C4-2B (cell line): ENCODE measurements around the gene MS4A15.

ENCODE experiments used
- ZFX ChIP-seq: fragments of 450-650 bp; IDR thresholded peaks from 2 replicates; pipeline ENCODE4 v1.6.1; 2017
- TF ChIP-seq, protein P1 (sequence below): fragments of 450-650 bp; conservative IDR thresholded peaks from 2 replicates; pipeline ENCODE4 v1.5.1; 2017; ENCODE audit warnings: mild to moderate bottlenecking

DNA sequence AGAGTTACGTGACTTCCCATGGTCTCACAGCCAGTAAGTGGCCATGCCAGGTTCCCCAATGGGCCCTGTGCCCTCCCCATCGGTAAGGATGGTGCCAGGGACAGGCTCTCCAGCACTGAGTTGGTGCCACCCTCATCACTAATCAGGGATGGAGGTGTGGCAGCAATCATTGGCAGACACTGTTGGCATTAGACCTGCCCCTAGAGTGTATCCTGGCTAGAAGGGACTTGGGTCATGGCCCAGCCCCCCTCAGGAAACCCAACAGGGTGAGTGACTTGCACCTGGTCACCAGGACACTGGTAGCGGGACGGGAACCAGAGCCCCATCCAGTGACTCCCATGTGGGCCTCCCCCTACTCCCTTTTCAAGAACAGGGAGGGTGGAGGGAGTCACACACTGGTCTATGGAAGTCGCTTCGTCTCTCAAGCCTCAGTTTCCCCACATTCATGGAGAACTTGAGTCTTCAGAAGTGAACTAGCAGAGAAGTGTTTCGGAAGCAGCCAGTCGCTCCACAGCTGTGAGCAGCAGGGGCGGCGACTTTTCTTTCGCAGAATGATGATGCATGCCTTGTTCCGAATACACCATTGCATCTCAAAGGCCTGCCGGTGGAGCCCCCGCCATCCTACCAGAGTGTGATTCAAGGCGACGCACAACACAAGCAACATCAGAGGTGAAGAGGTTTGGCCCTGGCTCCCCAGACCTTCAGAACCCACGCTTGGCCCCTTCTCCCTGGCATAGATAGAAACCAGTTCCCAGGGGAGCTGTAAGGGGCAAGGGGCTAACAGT is 41.4 kb downstream of the MS4A15 start:
- TF ChIP-seq, protein P1, sequence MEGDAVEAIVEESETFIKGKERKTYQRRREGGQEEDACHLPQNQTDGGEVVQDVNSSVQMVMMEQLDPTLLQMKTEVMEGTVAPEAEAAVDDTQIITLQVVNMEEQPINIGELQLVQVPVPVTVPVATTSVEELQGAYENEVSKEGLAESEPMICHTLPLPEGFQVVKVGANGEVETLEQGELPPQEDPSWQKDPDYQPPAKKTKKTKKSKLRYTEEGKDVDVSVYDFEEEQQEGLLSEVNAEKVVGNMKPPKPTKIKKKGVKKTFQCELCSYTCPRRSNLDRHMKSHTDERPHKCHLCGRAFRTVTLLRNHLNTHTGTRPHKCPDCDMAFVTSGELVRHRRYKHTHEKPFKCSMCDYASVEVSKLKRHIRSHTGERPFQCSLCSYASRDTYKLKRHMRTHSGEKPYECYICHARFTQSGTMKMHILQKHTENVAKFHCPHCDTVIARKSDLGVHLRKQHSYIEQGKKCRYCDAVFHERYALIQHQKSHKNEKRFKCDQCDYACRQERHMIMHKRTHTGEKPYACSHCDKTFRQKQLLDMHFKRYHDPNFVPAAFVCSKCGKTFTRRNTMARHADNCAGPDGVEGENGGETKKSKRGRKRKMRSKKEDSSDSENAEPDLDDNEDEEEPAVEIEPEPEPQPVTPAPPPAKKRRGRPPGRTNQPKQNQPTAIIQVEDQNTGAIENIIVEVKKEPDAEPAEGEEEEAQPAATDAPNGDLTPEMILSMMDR = no peak
- TF ChIP-seq ZFX = no peak
